GM12878 (cell line): ENCODE data around the gene CRYAB. TPM values are rescaled to one million over a fixed set of nuclear protein-coding genes. Genes with fewer than 3 reads are reported as not detected.

Experiments used
- ATAC-seq: fragments of 200-7000 bp; cut with Tn5 transposase; 3 replicates; pipeline ENCODE4 v1.9.1; 2020; ENCODE audit warnings: mild to moderate bottlenecking, moderate library complexity
- BruUV-seq: library from RNA; stranded (reverse); fragments of 400-500 nt; replicated peaks from 2 replicates; lab custom pipeline; 2021; lab: Mats Ljungman, UMichigan
- CTCF ChIA-PET: fragments of 300-600 bp; sonication (Branson Sonifier 250); formaldehyde crosslinking; extraction: SDS; loops from one replicate; lab custom pipeline; 2021; ENCODE audit warnings: inconsistent platforms; lab: Yijun Ruan, JAX
- POLR2A ChIA-PET: fragments of 350-600 bp; formaldehyde crosslinking; extraction: SDS; loops from one replicate; lab custom pipeline; 2021; ENCODE audit warnings: inconsistent platforms; lab: Charles Lee
- RAD21 ChIA-PET: fragments of 300-600 bp; sonication (Branson Sonifier 250); formaldehyde crosslinking; loops from one replicate; lab custom pipeline; 2023; ENCODE audit warnings: antibody characterized with exemption; ENCODE audit not compliant: unreplicated experiment; lab: Charles Lee
- SMC1A ChIA-PET: fragments of 300-600 bp; sonication (Branson Sonifier 250); formaldehyde crosslinking; loops from one replicate; lab custom pipeline; 2023; ENCODE audit not compliant: unreplicated experiment, uncharacterized antibody; lab: Charles Lee
- DNase-seq: peaks from one replicate; pipeline ENCODE4 v3.0.0-alpha.2; 2011; ENCODE audit warnings: low read depth, low spot score
- FAIRE-seq: peaks from 3 replicates; lab custom pipeline; 2011; peaks lifted over from hg19 to GRCh38; lab: Jason Lieb, UNC
- H2AFZ ChIP-seq: 2 replicates; pipeline ENCODE4 v1.6.0; 2011; ENCODE audit warnings: low read depth, low read length, control low read depth; ENCODE audit not compliant: control insufficient read depth
- H3K27ac ChIP-seq: 2 replicates; pipeline ENCODE4 v1.5.1; 2011; ENCODE audit warnings: control low read depth; ENCODE audit not compliant: control insufficient read depth, insufficient read depth
- H3K27me3 ChIP-seq, 2 experiments: replicated peaks in 1 of 2; 2 replicates each; pipeline versions ENCODE4 v1.6.0 to v1.6.1; 2011; ENCODE audit warnings: low read length in 1 of 2; ENCODE audit not compliant: control insufficient read depth in 2 of 2, insufficient read depth in 2 of 2
- H3K36me3 ChIP-seq, 2 experiments: 2 replicates each; pipeline ENCODE4 v1.5.1; 2011; ENCODE audit warnings: low read length in 1 of 2; ENCODE audit not compliant: control insufficient read depth in 2 of 2, insufficient read depth in 2 of 2
- H3K4me1 ChIP-seq: 2 replicates; pipeline ENCODE4 v1.6.1; 2011; ENCODE audit warnings: mild to moderate bottlenecking, low read length, moderate library complexity, mixed read lengths; ENCODE audit not compliant: control insufficient read depth, insufficient read depth
- H3K4me2 ChIP-seq: 2 replicates; pipeline ENCODE4 v1.6.0; 2011; ENCODE audit warnings: control low read depth; ENCODE audit not compliant: control insufficient read depth, insufficient read depth
- H3K4me3 ChIP-seq: fragments of 200-600 bp; sonication (generic); 2 replicates; pipeline ENCODE4 v1.5.1; 2016
- H3K79me2 ChIP-seq: 2 replicates; pipeline ENCODE4 v1.6.0; 2011; ENCODE audit warnings: low read length; ENCODE audit not compliant: control insufficient read depth, insufficient read depth
- H3K9ac ChIP-seq: 2 replicates; pipeline ENCODE4 v1.8.0; 2011; ENCODE audit warnings: low read length, control low read depth, mixed read lengths; ENCODE audit not compliant: control insufficient read depth, insufficient read depth
- H3K9me3 ChIP-seq: replicated peaks from 3 replicates; pipeline ENCODE4 v1.5.1; 2011; ENCODE audit warnings: mild to moderate bottlenecking, low read length; ENCODE audit not compliant: control insufficient read depth, insufficient read depth
- H4K20me1 ChIP-seq: 2 replicates; pipeline ENCODE4 v1.6.0; 2011; ENCODE audit not compliant: control insufficient read depth, insufficient read depth
- BMI1 ChIP-seq: fragments of 450-650 bp; IDR thresholded peaks from 2 replicates; pipeline ENCODE4 v1.6.1; 2016; ENCODE audit warnings: mild to moderate bottlenecking, moderate library complexity, borderline replicate concordance
- NFXL1 ChIP-seq: fragments of 450-650 bp; IDR thresholded peaks from 2 replicates; pipeline ENCODE4 v1.6.1; 2017; ENCODE audit warnings: antibody characterized with exemption, mild to moderate bottlenecking, borderline replicate concordance
- POLR2AphosphoS2 ChIP-seq: IDR thresholded peaks from 2 replicates; pipeline ENCODE4 v1.6.1; 2011; ENCODE audit warnings: low read depth, mild to moderate bottlenecking, low read length, improper control_type of control experiment, moderate library complexity
- WGBS: methylation state at CpG from one replicate; pipeline ENCODE4 v1.1.6; 2016; ENCODE audit warnings: low lambda C conversion rate; ENCODE audit not compliant: insufficient replicate concordance, insufficient coverage; ENCODE audit errors: missing lambda C conversion rate; 5-methylcytosine and 5-hydroxymethylcytosine counted together
- in situ Hi-C: fragments of 300-500 bp; cut with MboI; formaldehyde crosslinking; loops from 9 replicates; pipeline ENCODE4 v1.14.3; 2018; ENCODE audit warnings: mixed read lengths
- intact Hi-C: fragments of 100-400 bp; cut with micrococcal nuclease; formaldehyde crosslinking; loops from one replicate; pipeline ENCODE4 v1.14.2; 2022; ENCODE audit not compliant: unreplicated experiment
- polyA plus RNA-seq, 11 experiments: library from polyadenylated mRNA; depleted of rRNA in 4 of 11; unstranded in 6 of 11; stranded (reverse) in 5 of 11; fragments of >200 nt; fragmentation: Nextera tagmentation in 4 of 11; fragmentation: Illumina TruSeq in 1 of 11; extraction: Ambion mirVana in 4 of 11; extraction: Trizol in 1 of 11; gene quantifications; 1 replicate in 1 of 11; 2 replicates in 10 of 11; pipeline versions ENCODE4 v1.2.1 to v1.2.3, GENCODE V29; 2011 to 2016; ENCODE audit warnings: inconsistent platforms in 2 of 11, missing spikeins in 2 of 11, low read depth in 1 of 11
- total RNA-seq, 4 experiments: library from RNA; depleted of rRNA in 3 of 4; stranded (reverse); fragments of >200 nt in 3 of 4; fragmentation: Illumina TruSeq in 1 of 4; extraction: Trizol in 1 of 4; gene quantifications; 2 replicates each; pipeline versions ENCODE4 v1.2.1 to v1.2.3, GENCODE V29; 2013 to 2021

The CRYAB gene
- total and polyA plus RNA-seq, 10 of the 15 experiments (the other 5 are each of a cell fraction or from before 2014, with no cell fraction given): 0.72 to 1.0 TPM; not detected in 8

DNA sequence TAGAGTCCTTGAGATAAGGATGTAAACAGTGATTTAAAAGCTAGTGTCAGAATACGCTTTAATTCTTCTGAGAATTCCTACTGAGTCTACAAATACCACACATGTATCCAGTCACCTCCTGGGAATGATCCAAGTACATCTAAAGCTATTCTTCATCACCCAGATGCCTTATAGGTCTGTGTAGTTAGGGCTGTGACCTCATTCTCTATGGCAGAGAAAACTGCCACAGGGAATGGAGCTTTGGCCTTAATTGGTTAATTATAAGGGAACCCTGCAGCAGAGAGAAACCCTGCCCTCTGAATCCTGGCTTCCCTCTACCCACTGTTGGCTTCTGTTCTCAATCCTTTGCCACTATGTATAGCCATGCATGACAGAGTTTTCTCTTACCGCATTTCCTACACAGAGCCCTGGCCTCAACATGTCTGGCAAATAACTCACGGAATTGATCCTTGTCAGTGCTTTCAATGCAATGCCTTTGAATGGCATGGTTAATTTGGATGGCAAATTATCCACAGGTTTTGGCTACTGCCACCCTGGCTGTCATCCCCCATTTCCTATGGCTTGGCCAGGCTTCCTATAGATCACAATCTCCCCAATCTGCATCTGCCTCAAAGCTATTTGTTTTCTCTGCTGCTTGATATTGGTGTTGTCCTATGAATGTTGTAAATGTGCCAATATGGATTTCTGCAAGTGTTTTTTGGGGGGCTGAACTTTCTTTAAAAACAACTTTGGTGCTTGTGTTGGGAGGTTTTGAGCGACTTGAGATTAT is 28.4 kb upstream of the CRYAB start:
- Histone ChIP-seq H3K79me2 (no peaks in the 10 kb centered on the region), H3K27me3 (0 out of 4 replicates have a peak, but pooled peaks cover 0 to 1% of the 10 kb centered on the region in 2 experiments), H3K4me3 (no peak overlapping the region), H3K27ac (no peak overlapping the region), H3K9me3 (no peaks in the 10 kb centered on the region), H3K36me3 (no peaks in the 10 kb centered on the region), H2AFZ (no peak overlapping the region), H3K9ac (no peak overlapping the region), H4K20me1 (no peaks in the 10 kb centered on the region), H3K4me2 (no peak overlapping the region), H3K4me1 (peaks cover 22% of the 10 kb centered on the region)
- no TSS peak for BruUV-seq
- in situ Hi-C loops: loop anchor here (10.0 kb wide), 2 partner anchors 55 to 335 kb away; no protein-coding TSS in a partner anchor
- ATAC-seq (no peak), DNase-seq (no peak), FAIRE-seq (no peak)
- ChIA-PET CTCF (interaction anchor here (1.4 to 3.4 kb wide), 2 partner anchors 11 to 22 kb away, joined by 5 to 16 read pairs; no protein-coding TSS in a partner anchor), POLR2A (interaction anchor here (0.5 to 1.1 kb wide), 2 partner anchors 13 to 635 kb away, joined by 5 to 8 read pairs; no protein-coding TSS in a partner anchor), SMC1A (interaction anchor here (0.8 to 1.4 kb wide), 2 partner anchors 7 to 42 kb away, joined by 5 to 6 read pairs; no protein-coding TSS in a partner anchor), RAD21 (interaction anchor here (1.9 to 10.8 kb wide), 2 partner anchors 13 to 40 kb away, joined by 7 to 109 read pairs; no protein-coding TSS in a partner anchor)
- 76% methylated on average over 4 of the region's 4 CpGs for WGBS
- intact Hi-C loops: loop anchor here (10.0 kb wide), 1 partner anchor 235 kb away; the partner anchor contains the start of gene BCO2
- TF ChIP-seq POLR2AphosphoS2 (no peak), BMI1 (no peak), NFXL1 (no peak)
